Measurements from ENCODE around the gene ANTXR2. TPM values are rescaled to one million over a fixed set of nuclear protein-coding genes. Genes with fewer than 3 reads are reported as not detected.

The ANTXR2 gene
- total and polyA plus RNA-seq, 2 of the 8 experiments (the other 6 are each of a cell fraction or from before 2014, with no cell fraction given) = 1.1 to 7.5 TPM

DNA sequence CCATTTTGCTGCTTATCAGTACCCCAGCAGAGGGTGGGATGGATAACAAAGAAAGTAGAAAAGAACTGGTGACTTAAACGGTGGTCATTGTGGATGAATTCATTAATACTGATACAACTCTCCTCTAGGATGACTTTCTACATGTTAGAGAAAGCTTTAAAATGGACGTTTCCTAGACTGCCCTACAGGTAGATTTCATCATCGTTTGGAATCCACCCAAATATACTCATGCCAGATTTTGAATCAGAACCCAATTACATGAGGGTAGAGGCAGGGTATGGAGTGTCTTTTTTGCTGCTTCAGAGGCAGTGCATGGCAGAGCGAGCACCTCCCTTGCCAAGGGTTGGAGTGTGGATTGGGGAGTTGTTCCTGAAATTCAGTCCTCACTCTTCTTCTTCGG lies 13.3 kb upstream of the ANTXR2 start (continued):
- no peak for TF ChIP-seq KDM4A (IDR thresholded peaks at IDR 0.05; ENCODE audit: low read depth, low read length, severe bottlenecking)
- TF ChIP-seq JUN (IDR thresholded peaks at IDR 0.05; ENCODE audit: low read depth, low read length) = no peak

Measured in H1 (cell line).